ENCODE measurements around the gene KLK8. TPM values are rescaled to one million over a fixed set of nuclear protein-coding genes. Genes with fewer than 3 reads are reported as not detected.

KLK8 gene
- total RNA-seq, 3 donors from 2014 or later, result not detected

DNA sequence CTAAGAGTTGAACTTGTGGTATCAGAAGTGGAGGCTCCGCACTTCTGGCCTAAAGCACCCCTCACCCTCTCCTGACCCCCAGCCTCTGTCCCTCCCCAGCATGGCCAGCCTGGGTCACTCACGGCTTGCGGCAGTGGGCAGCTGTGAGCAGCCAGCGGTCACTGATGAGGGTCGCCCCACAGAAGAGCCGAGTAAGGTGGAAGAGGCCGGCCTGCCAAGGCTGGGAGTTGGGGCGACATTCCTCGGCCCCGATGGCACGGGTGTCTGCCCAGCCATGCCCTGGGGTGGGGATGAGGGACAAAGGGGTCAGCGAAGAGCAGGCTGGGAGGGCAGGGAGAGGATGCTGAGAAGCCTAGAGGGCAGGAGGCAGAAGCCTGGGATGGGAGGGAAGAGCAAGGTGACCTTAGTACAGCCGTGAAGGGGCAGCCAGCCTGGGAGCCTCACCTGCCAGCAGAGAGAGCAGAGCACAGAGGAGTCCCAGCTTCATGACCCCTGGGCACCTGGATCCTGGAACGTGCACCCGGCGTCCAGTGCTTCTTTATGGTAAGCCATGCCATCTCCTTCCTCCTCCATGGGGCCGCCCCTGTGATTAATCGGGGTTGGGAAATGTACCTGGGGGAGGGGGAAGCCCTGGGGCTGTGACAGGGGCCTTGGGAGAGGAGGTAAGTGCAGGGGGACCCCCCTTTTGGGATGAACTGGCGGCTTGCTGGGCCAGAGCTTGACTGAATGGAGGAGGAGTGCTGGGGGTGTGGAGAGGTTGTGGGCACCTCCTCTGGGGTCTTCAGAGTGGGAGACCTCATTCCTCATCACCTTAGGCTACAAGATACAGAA, 7.9 kb upstream of the KLK8 start:
- no peak overlapping the region for H3K4me3 ChIP-seq
- intact Hi-C loops (cut with DNase I, micrococcal nuclease), result no loop called here
- TF ChIP-seq, protein P1, sequence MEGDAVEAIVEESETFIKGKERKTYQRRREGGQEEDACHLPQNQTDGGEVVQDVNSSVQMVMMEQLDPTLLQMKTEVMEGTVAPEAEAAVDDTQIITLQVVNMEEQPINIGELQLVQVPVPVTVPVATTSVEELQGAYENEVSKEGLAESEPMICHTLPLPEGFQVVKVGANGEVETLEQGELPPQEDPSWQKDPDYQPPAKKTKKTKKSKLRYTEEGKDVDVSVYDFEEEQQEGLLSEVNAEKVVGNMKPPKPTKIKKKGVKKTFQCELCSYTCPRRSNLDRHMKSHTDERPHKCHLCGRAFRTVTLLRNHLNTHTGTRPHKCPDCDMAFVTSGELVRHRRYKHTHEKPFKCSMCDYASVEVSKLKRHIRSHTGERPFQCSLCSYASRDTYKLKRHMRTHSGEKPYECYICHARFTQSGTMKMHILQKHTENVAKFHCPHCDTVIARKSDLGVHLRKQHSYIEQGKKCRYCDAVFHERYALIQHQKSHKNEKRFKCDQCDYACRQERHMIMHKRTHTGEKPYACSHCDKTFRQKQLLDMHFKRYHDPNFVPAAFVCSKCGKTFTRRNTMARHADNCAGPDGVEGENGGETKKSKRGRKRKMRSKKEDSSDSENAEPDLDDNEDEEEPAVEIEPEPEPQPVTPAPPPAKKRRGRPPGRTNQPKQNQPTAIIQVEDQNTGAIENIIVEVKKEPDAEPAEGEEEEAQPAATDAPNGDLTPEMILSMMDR (IDR thresholded peaks at IDR 0.05), result no peak
- no peaks in the 10 kb centered on the region for H3K9me3 ChIP-seq
- H3K4me1 ChIP-seq (ENCODE audit: low read depth), result no peaks in the 10 kb centered on the region
- no peaks in the 10 kb centered on the region for H3K36me3 ChIP-seq (ENCODE audit: low read depth)
- DNase-seq (no peak), ATAC-seq (no peak)

GRCh38 chr19:51007488-51007887, 6.1 kb upstream of the KLK8 start:
- no peak for ATAC-seq
- H3K36me3 ChIP-seq (ENCODE audit: low read depth), result no peaks in the 10 kb centered on the region
- no peak overlapping the region for H3K4me3 ChIP-seq
- no peaks in the 10 kb centered on the region for H3K9me3 ChIP-seq
- intact Hi-C loops (cut with DNase I, micrococcal nuclease), result no loop called here
- DNase-seq, result no peak
- no peaks in the 10 kb centered on the region for H3K4me1 ChIP-seq (ENCODE audit: low read depth)
- TF ChIP-seq, protein P1 (IDR thresholded peaks at IDR 0.05), result no peak

- Histone ChIP-seq H3K9me3 (no peaks in the 10 kb centered on the region), H3K36me3 (ENCODE audit: low read depth) (no peaks in the 10 kb centered on the region), H3K4me3 (no peak overlapping the region), H3K4me1 (ENCODE audit: low read depth) (no peaks in the 10 kb centered on the region)
- DNase-seq, result no peak
- intact Hi-C loops (cut with DNase I, micrococcal nuclease), result no loop called here
- TF ChIP-seq, protein P1 (IDR thresholded peaks at IDR 0.05), result no peak
- no peak for ATAC-seq
These were observed 5.0 kb upstream of the KLK8 start for GRCh38 chr19:51006406-51006805.

- H3K4me1 ChIP-seq (ENCODE audit: low read depth), result no peaks in the 10 kb centered on the region
- intact Hi-C loops (cut with DNase I, micrococcal nuclease), result no loop called here
- H3K9me3 ChIP-seq, result no peaks in the 10 kb centered on the region
- TF ChIP-seq, protein P1 (IDR thresholded peaks at IDR 0.05), result no peak
- H3K36me3 ChIP-seq (ENCODE audit: low read depth), result no peaks in the 10 kb centered on the region
- ATAC-seq, result no peak
- no peak for DNase-seq
- H3K4me3 ChIP-seq, result no peak overlapping the region
These were observed 3.8 kb upstream of the KLK8 start for GRCh38 chr19:51005248-51005647.

- TF ChIP-seq, protein P1 (IDR thresholded peaks at IDR 0.05), result no peak
- H3K36me3 ChIP-seq (ENCODE audit: low read depth), result no peaks in the 10 kb centered on the region
- intact Hi-C loops (cut with DNase I, micrococcal nuclease), result no loop called here
- DNase-seq, result no peak
- no peak for ATAC-seq
- no peaks in the 10 kb centered on the region for H3K4me1 ChIP-seq (ENCODE audit: low read depth)
- no peak overlapping the region for H3K4me3 ChIP-seq
- no peaks in the 10 kb centered on the region for H3K9me3 ChIP-seq
These were observed 1.9 kb upstream of the KLK8 start for GRCh38 chr19:51003316-51003715.

Data from mucosa of descending colon (tissue), 3 donors.